ENCODE data around the gene BRD1. TPM values are rescaled to one million over a fixed set of nuclear protein-coding genes. Genes with fewer than 3 reads are reported as not detected.

The BRD1 gene
- total RNA-seq, 1 donor from 2014 or later: 32.4 TPM

GRCh38 chr22:49807129-49807528 is 20.5 kb downstream of the BRD1 start:
- no peak overlapping the region for H3K27ac ChIP-seq (ENCODE audit: low read depth, low read length)

DNA sequence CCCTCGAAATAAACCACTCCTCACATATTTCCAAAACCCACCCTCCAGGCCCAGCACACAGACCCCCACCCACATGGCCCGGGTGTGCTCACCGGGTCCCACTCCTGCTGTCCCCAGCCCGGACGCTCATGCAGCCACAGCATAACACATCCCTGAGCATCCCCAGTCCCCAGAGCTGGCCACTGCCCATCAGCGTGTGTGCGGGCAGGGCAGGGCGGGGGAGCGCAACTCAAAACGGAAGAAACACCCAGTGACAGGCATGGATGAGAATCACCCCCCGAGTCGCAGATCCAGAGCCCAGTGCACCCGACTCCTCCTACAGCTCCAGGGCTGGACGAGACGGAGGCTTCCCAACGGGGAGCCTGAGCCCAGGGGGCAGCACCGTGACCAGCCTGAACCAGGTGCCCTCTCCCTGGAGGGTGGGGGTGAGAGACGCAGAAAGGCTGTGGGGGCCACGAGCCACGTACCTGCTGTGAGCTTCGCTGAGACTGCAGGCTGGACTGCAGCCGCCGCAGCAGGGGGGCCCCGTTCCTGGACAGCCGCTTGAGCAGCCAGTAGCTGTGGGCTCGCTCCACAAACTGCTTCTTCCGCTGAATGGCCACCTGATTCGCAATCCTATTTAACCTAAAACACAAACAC is 23.8 kb downstream of the BRD1 start:
- no peak overlapping the region for H3K27ac Mint-ChIP-seq (ENCODE audit: unreplicated experiment)
- H4K20me1 ChIP-seq (ENCODE audit: insufficient read depth, low read length): peaks cover 98% of the 10 kb centered on the region
- no peak for FAIRE-seq

More at GRCh38 chr22:49807129-49807528, 20.5 kb downstream of the BRD1 start:
- no peak overlapping the region for H3K9ac ChIP-seq (ENCODE audit: low read length)
- no peak for DNase-seq (ENCODE audit: low read depth)
- H3K79me2 ChIP-seq (ENCODE audit: insufficient read depth, low read length): peaks cover 97% of the 10 kb centered on the region
- no peaks in the 10 kb centered on the region for H3K36me3 ChIP-seq (ENCODE audit: insufficient read depth, low read length)
- Mint-ChIP-seq H3K4me1 (ENCODE audit: low read depth, unreplicated experiment) (peaks cover 12% of the 10 kb centered on the region), H3K9me3 (ENCODE audit: unreplicated experiment) (no peaks in the 10 kb centered on the region), H3K36me3 (ENCODE audit: low read depth, unreplicated experiment) (peaks cover 12% of the 10 kb centered on the region), H3K27me3 (ENCODE audit: low read depth, unreplicated experiment) (no peaks in the 10 kb centered on the region), H3K4me3 (ENCODE audit: unreplicated experiment) (no peak overlapping the region), H3K27ac (ENCODE audit: unreplicated experiment) (no peak overlapping the region)
- peaks cover 96% of the 10 kb centered on the region for H4K20me1 ChIP-seq (ENCODE audit: insufficient read depth, low read length)
- no peak overlapping the region for H3K4me2 ChIP-seq (ENCODE audit: low read length)
- no peak overlapping the region for H3K4me3 ChIP-seq (ENCODE audit: insufficient read depth, low read depth, low read length)
- H2AFZ ChIP-seq (ENCODE audit: low read depth, low read length): no peak overlapping the region
- H3K9me3 ChIP-seq (ENCODE audit: insufficient read depth, low read depth, low read length): no peaks in the 10 kb centered on the region
- FAIRE-seq: no peak
- TF ChIP-seq EZH2 (IDR thresholded peaks at IDR 0.05; ENCODE audit: insufficient read depth, low read length) (no peak), CTCF (IDR thresholded peaks at IDR 0.05; ENCODE audit: insufficient read depth, low read depth, low read length) (no peak)
- H3K4me1 ChIP-seq (ENCODE audit: insufficient read depth, low read length): peaks cover 4% of the 10 kb centered on the region
- H3K27me3 ChIP-seq (ENCODE audit: insufficient read depth, low read length): no peaks in the 10 kb centered on the region

More for the DNA sequence above, 23.8 kb downstream of the BRD1 start:
- Mint-ChIP-seq H3K36me3 (ENCODE audit: low read depth, unreplicated experiment) (peaks cover 16% of the 10 kb centered on the region), H3K27me3 (ENCODE audit: low read depth, unreplicated experiment) (no peaks in the 10 kb centered on the region), H3K4me3 (ENCODE audit: unreplicated experiment) (no peak overlapping the region), H3K4me1 (ENCODE audit: low read depth, unreplicated experiment) (peaks cover 2% of the 10 kb centered on the region), H3K9me3 (ENCODE audit: unreplicated experiment) (no peaks in the 10 kb centered on the region)
- Histone ChIP-seq H3K79me2 (ENCODE audit: insufficient read depth, low read length) (peaks cover 96% of the 10 kb centered on the region), H3K4me2 (ENCODE audit: low read length) (no peak overlapping the region), H3K27ac (ENCODE audit: low read depth, low read length) (no peak overlapping the region), H3K36me3 (ENCODE audit: insufficient read depth, low read length) (no peaks in the 10 kb centered on the region), H3K4me3 (ENCODE audit: insufficient read depth, low read depth, low read length) (no peak overlapping the region), H3K9me3 (ENCODE audit: insufficient read depth, low read depth, low read length) (no peaks in the 10 kb centered on the region), H3K9ac (ENCODE audit: low read length) (no peak overlapping the region), H2AFZ (ENCODE audit: low read depth, low read length) (no peak overlapping the region), H3K27me3 (ENCODE audit: insufficient read depth, low read length) (no peaks in the 10 kb centered on the region), H3K4me1 (ENCODE audit: insufficient read depth, low read length) (no peaks in the 10 kb centered on the region)
- DNase-seq (ENCODE audit: low read depth): no peak
- TF ChIP-seq EZH2 (IDR thresholded peaks at IDR 0.05; ENCODE audit: insufficient read depth, low read length) (no peak), CTCF (IDR thresholded peaks at IDR 0.05; ENCODE audit: insufficient read depth, low read depth, low read length) (no peak)

Data from astrocyte (in vitro differentiated cells and primary cell).